Fibroblast of upper back skin (primary cell): Measurements from ENCODE around the gene WDPCP.
"Not testable (repeated sequence)": the region's sequence is repeated elsewhere in the genome, so short reads cannot be mapped to it uniquely, and the experiment has no call there.

Source experiments
- DNase-seq: peaks from one replicate; pipeline ENCODE4 v3.0.0-alpha.2; 2013

WDPCP gene

GRCh38 chr2:63343397-63344109, 244.7 kb downstream of the WDPCP start:
- no peak for DNase-seq

GRCh38 chr2:63340443-63340842, 247.8 kb downstream of the WDPCP start:
- DNase-seq = no peak

- DNase-seq = no peak
Measured at GRCh38 chr2:63334910-63335309, 253.4 kb downstream of the WDPCP start.

GRCh38 chr2:63326473-63326872, 261.8 kb downstream of the WDPCP start:
- no peak for DNase-seq

- not testable (repeated sequence) for DNase-seq
Measured at GRCh38 chr2:63323662-63324061, 264.6 kb downstream of the WDPCP start.

GRCh38 chr2:63321973-63322372, 266.3 kb downstream of the WDPCP start:
- not testable (repeated sequence) for DNase-seq

- DNase-seq = no peak
Measured at GRCh38 chr2:63320669-63321068, 267.6 kb downstream of the WDPCP start.

- no peak for DNase-seq
Measured at GRCh38 chr2:63310614-63311013, 277.7 kb downstream of the WDPCP start.

GRCh38 chr2:63301481-63301880, 286.8 kb downstream of the WDPCP start:
- DNase-seq = no peak

GRCh38 chr2:63300835-63301234, 287.4 kb downstream of the WDPCP start:
- no peak for DNase-seq

- no peak for DNase-seq
Measured at GRCh38 chr2:63287956-63288355, 300.3 kb downstream of the WDPCP start.

- not testable (repeated sequence) for DNase-seq
Measured at GRCh38 chr2:63286520-63286919, 301.8 kb downstream of the WDPCP start.

GRCh38 chr2:63283273-63283672, 305.0 kb downstream of the WDPCP start:
- no peak for DNase-seq

GRCh38 chr2:63272560-63272959, 315.7 kb downstream of the WDPCP start:
- DNase-seq = no peak

GRCh38 chr2:63270717-63271116, 317.6 kb downstream of the WDPCP start:
- no peak for DNase-seq

GRCh38 chr2:63268946-63269345, 319.3 kb downstream of the WDPCP start:
- DNase-seq = no peak

GRCh38 chr2:63261137-63261621, 327.1 kb downstream of the WDPCP start:
- DNase-seq = no peak

- DNase-seq = no peak
Measured at GRCh38 chr2:63257473-63257872, 330.8 kb downstream of the WDPCP start.

- no peak for DNase-seq
Measured at GRCh38 chr2:63249161-63249560, 339.1 kb downstream of the WDPCP start.

GRCh38 chr2:63242747-63243146, 345.5 kb downstream of the WDPCP start:
- DNase-seq = peak; percentile 1

GRCh38 chr2:63225964-63226686, 362.2 kb downstream of the WDPCP start:
- no peak for DNase-seq

- DNase-seq = no peak
Measured at GRCh38 chr2:63218800-63219526, 369.3 kb downstream of the WDPCP start.

- DNase-seq = no peak
Measured at GRCh38 chr2:63195310-63195709, 393.0 kb downstream of the WDPCP start.

GRCh38 chr2:63194175-63194574, 394.1 kb downstream of the WDPCP start:
- no peak for DNase-seq
